Measurements from ENCODE around the gene LHX4. TPM values are rescaled to one million over a fixed set of nuclear protein-coding genes. Genes with fewer than 3 reads are reported as not detected.

LHX4 gene
- total and polyA plus RNA-seq, 2 of the 8 experiments (the other 6 are each of a cell fraction or from before 2014, with no cell fraction given), result 0.85 to 4.9 TPM

DNA sequence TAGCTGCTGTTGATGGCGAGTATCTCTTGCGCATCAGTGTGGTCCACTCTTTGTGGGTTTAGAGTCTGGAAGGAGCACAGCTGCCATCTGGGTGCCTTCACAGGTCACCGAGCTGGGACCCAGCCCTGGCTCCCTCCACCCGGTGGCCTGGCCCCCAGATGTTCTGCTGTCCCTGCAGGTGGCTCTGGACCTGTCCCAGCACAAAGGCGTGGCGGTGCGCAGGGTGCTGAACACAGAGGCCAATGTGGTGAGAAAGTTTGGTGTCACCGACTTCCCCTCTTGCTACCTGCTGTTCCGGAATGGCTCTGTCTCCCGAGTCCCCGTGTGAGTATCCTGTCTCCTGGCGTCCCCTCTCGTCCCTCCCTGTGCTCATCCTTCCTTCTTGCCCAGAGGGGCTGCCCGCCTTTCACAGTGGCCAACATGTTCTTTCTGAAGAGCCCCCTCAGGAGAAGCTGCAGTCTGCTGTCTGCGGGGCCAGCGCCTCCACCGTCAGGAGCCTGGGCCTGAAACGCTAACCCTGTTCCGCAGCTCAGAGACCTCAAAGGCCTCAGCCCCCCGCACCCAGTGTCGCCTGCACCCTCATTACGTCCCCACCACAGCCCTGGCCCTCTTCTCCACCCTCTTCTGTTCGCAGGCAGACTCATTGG is 47.9 kb upstream of the LHX4 start:
- Histone ChIP-seq H3K4me1 (replicated peaks in 1 of 4; ENCODE audit: control insufficient read depth in 3 of 4, insufficient read depth in 4 of 4, low read length in 3 of 4) (no peaks in the 10 kb centered on the region), H3K9ac (replicated peaks in 1 of 4; ENCODE audit: extremely low read depth in 1 of 4, low read depth in 3 of 4, low read length in 3 of 4) (no peak overlapping the region), H2AFZ (ENCODE audit: low read length) (no peak overlapping the region), H3K9me3 (ENCODE audit: insufficient read depth in 2 of 2, low read depth in 1 of 2, low read length in 1 of 2) (no peaks in the 10 kb centered on the region), H2BK20ac (ENCODE audit: low read length) (no peak overlapping the region), H2AK5ac (ENCODE audit: low read depth, low read length) (no peak overlapping the region), H3K18ac (ENCODE audit: extremely low read depth, low read length) (no peak overlapping the region), H3K23me2 (ENCODE audit: low read depth, low read length) (no peaks in the 10 kb centered on the region), H3K27ac (ENCODE audit: low read depth, low read length) (no peak overlapping the region), H3K4me2 (ENCODE audit: insufficient read depth in 1 of 2, low read depth in 2 of 2, low read length in 2 of 2) (no peak overlapping the region), H3K14ac (ENCODE audit: insufficient read length) (no peak overlapping the region), H3K79me1 (ENCODE audit: low read depth, low read length) (no peaks in the 10 kb centered on the region), H4K8ac (ENCODE audit: extremely low read depth, insufficient read depth, low read length) (peak overlapping the region; percentile 86; the same call in 1 of the 2 replicates), H3K36me3 (ENCODE audit: control insufficient read depth in 2 of 4, insufficient read depth in 4 of 4, low read length in 3 of 4) (peaks cover 0 to 15% (median 4%) of the 10 kb centered on the region in 4 experiments; a peak in 6 of 8 replicates), H2BK15ac (ENCODE audit: low read length) (no peak overlapping the region), H3K23ac (ENCODE audit: insufficient read length) (no peak overlapping the region), H3K27me3 (replicated peaks in 1 of 4; ENCODE audit: control insufficient read depth in 3 of 4, extremely low read depth in 1 of 4, insufficient read depth in 3 of 4, low read length in 3 of 4) (no peaks in the 10 kb centered on the region), H4K5ac (ENCODE audit: insufficient read length, low read depth, low read length) (no peak overlapping the region), H3K56ac (replicated peaks; ENCODE audit: insufficient read length, low read depth, low read length) (no peak overlapping the region), H4K91ac (replicated peaks; ENCODE audit: insufficient read length, low read length) (no peak overlapping the region), H2BK120ac (replicated peaks; ENCODE audit: low read depth, low read length) (no peak overlapping the region), H2BK12ac (ENCODE audit: low read depth, low read length) (no peak overlapping the region), H2BK5ac (ENCODE audit: low read depth, low read length) (peak overlapping the region; percentile 26; the same call in 1 of the 2 replicates), H4K20me1 (replicated peaks in 1 of 2; ENCODE audit: control insufficient read depth in 1 of 2, insufficient read depth in 2 of 2, low read length in 2 of 2) (peaks cover 0 to 12% of the 10 kb centered on the region in 2 experiments), H3K4me3 (ENCODE audit: extremely low read depth in 1 of 4, insufficient read depth in 2 of 4, low read depth in 3 of 4, low read length in 4 of 4) (no peak overlapping the region), H3K4ac (replicated peaks; ENCODE audit: insufficient read length, low read depth, low read length) (no peak overlapping the region), H3K79me2 (ENCODE audit: control insufficient read depth in 1 of 2, insufficient read depth in 2 of 2, low read length in 2 of 2) (no peaks in the 10 kb centered on the region)
- FAIRE-seq, result no peak
- POLR2A ChIA-PET (ENCODE audit: partially characterized antibody), result no interaction called here
- CTCF ChIA-PET (ENCODE audit: partially characterized antibody), result interaction anchor here (0.5 to 13.5 kb wide), 21 partner anchors 7 to 702 kb away, joined by 3 to 307 read pairs (median 6); no protein-coding TSS in a partner anchor
- DNase-seq (ENCODE audit: low read depth in 1 of 2, low spot score in 2 of 2), result no peak
- WGBS, 2 experiments (ENCODE audit: extremely low coverage in 1 of 2, insufficient coverage in 1 of 2, insufficient read length in 1 of 2, insufficient replicate concordance in 2 of 2, low coverage in 1 of 2, low lambda C conversion rate in 2 of 2, missing lambda C conversion rate in 1 of 2), result 88% methylated on average over 22 of the region's 23 CpGs; no CpG with 5 or more reads in 1 of the 2 experiments
- TF ChIP-seq RAD21 (IDR thresholded peaks at IDR 0.05 in 1 of 2, conservative IDR thresholded peaks at IDR 0.05 in 1 of 2; ENCODE audit: low read depth in 2 of 2, low read length in 2 of 2) (no peak), GABPA (IDR thresholded peaks at IDR 0.05; ENCODE audit: borderline replicate concordance, insufficient read depth, low read length) (no peak), ASH2L (IDR thresholded peaks at IDR 0.05; ENCODE audit: low read length) (no peak), POLR2AphosphoS5 (IDR thresholded peaks at IDR 0.05; ENCODE audit: low read depth, low read length) (no peak), PHF8 (conservative IDR thresholded peaks at IDR 0.05; ENCODE audit: low read depth, low read length) (no peak), CEBPB (IDR thresholded peaks at IDR 0.05; ENCODE audit: low read depth, low read length) (no peak), JUND (IDR thresholded peaks at IDR 0.05; ENCODE audit: low read length) (no peak), SIN3A (conservative IDR thresholded peaks at IDR 0.05 in 1 of 2, IDR thresholded peaks at IDR 0.05 in 1 of 2; ENCODE audit: low read depth in 1 of 2, low read length in 2 of 2) (no peak), CTBP2 (IDR thresholded peaks at IDR 0.05; ENCODE audit: borderline replicate concordance, insufficient read depth, insufficient read length, low read length) (no peak)
- TF ChIP-seq, protein P1, sequence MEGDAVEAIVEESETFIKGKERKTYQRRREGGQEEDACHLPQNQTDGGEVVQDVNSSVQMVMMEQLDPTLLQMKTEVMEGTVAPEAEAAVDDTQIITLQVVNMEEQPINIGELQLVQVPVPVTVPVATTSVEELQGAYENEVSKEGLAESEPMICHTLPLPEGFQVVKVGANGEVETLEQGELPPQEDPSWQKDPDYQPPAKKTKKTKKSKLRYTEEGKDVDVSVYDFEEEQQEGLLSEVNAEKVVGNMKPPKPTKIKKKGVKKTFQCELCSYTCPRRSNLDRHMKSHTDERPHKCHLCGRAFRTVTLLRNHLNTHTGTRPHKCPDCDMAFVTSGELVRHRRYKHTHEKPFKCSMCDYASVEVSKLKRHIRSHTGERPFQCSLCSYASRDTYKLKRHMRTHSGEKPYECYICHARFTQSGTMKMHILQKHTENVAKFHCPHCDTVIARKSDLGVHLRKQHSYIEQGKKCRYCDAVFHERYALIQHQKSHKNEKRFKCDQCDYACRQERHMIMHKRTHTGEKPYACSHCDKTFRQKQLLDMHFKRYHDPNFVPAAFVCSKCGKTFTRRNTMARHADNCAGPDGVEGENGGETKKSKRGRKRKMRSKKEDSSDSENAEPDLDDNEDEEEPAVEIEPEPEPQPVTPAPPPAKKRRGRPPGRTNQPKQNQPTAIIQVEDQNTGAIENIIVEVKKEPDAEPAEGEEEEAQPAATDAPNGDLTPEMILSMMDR (IDR thresholded peaks at IDR 0.05; ENCODE audit: control extremely low read depth in 1 of 3, insufficient read depth in 1 of 3, low read depth in 1 of 3, low read length in 3 of 3), result no peak

All from H1 (cell line).